HPDE6-E6E7 (cell line): ENCODE results near the gene PLCL2.

Source experiments
- DNase-seq: peaks from one replicate; pipeline ENCODE4 v3.0.0; 2011; ENCODE audit warnings: missing footprints; ENCODE audit errors: extremely low spot score

Gene PLCL2

GRCh38 chr3:17011728-17012338, 127.1 kb downstream of the PLCL2 start:
- no peak for DNase-seq

DNA sequence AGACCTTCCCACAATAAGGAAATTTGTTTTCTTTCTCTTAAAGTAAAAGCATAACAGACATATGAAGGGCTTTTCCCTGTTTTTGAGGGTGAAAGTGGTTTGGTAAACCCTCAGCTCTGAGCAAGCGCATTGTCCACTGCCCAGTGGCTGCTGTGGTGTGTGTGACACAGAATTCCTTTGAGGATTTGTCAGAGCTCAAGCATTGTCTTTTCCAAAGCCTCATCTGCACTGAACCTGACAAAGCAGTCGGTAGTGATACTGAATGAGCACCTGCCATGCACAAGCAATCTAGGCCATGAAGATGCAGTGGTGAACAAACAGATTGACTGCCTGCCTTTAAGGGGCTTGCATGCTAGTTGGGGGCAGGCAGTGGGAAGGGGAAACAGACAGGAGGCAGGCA, 128.3 kb downstream of the PLCL2 start:
- DNase-seq: no peak

DNA sequence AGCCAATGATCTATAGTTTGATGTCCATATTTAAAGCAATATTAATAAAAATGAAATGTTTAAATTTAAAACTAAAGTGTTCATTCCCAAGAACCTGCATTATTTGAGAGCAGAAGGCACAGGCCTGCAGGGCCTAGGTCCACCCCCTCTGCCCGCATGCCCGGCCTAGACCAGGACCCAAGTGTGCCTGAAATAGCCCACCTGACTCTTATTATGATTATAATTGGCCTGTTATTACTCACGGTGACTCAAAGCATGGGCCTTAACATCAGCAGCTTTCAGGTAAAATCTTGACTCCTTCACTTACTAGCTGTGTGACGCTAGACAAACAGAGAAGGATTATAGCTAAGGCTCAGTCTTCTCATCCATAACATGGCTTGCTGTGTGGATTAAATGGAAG, 128.8 kb downstream of the PLCL2 start:
- DNase-seq: no peak

DNA sequence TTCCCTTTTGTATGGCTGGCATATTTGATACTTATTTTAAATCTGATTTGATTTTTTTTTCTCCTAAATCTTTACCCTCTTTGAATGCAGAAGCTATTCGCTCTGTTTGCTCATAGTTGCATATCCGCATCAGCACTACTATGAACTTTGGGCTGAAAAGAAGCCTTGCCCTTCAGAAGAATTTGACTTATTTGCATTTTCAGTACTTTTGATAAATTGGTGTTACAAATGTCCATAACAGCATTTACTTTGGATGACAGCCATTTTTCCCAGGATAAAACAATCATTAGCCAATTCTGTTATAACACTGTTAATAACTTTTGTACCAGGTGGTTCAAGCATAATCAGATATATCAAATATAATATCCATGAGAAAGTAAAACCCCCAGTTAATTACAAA, 129.5 kb downstream of the PLCL2 start:
- DNase-seq: no peak

GRCh38 chr3:17014709-17015108, 130.0 kb downstream of the PLCL2 start:
- DNase-seq: no peak

DNA sequence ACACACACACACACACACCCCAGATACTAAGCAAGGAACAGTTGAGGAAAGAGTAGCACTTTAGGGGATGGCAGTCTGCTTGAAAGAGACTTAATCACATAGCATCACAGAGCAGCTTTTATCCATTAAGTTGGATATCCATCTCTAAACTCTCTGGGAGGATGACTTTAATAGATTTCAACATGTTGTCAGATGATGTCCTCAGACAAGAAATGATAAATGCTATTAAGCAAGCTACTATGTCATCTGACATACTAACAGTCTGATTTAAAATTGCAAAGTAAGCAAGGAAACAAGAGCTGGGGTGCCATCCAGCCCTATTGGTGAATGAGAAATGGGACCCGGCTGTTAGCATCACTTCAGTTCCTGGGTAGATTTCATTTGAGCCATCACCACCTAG, 136.9 kb downstream of the PLCL2 start:
- DNase-seq: no peak

DNA sequence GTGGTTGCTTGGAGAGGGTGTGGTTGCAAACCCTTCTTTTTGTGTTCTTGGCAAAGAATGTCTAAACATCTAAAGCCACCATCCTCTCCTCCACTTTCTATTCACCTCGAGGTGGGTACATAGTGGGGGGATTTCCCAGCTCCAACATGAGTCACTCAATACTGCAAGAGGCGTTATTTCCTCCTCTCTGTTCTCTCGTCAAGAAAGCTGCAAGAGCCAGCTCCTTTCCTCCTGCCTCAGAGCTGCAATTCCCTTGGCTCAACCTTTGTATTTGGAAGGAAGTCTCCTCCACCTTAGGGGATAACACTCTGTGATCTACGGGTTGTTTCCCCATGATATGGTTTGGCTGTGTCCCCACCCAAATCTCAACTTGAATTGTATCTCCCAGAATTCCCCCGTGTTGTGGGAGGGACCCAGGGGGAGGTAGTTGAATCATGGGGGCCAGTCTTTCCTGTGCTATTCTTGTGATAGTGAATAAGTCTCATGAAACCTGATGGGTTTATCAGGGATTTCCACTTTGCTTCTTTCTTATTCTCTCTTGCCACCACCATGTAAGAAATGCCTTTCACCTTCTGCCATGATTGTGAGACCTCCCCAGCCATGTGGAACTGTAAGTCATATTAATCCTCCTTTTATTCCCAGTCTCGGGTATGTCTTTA, 138.4 kb downstream of the PLCL2 start:
- DNase-seq: no peak

DNA sequence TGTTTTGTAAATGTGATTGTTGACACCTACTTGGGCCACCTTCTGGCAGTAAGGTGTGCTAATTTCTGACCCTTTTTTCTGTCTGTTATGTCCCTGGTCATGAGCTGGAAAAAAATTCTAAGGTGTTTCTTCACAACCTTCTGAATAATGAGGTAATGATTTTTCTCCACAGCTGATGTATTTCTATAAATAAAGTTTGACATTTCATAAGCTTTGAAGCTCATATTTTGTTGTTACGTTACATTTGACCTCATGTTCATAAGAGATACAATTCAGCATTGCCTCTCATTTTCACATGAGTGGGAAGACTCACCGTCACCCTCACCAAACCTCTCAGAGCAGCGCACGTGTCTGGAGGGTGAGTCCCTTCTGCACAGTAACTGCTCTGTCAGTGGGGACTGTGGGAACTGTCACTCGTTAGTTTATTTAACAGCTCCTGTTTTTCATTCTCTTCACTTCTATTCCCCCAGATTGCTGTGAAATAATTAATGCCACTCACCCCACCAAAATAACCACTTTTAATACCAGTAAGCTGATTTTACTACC, 140.9 kb downstream of the PLCL2 start:
- no peak for DNase-seq

DNA sequence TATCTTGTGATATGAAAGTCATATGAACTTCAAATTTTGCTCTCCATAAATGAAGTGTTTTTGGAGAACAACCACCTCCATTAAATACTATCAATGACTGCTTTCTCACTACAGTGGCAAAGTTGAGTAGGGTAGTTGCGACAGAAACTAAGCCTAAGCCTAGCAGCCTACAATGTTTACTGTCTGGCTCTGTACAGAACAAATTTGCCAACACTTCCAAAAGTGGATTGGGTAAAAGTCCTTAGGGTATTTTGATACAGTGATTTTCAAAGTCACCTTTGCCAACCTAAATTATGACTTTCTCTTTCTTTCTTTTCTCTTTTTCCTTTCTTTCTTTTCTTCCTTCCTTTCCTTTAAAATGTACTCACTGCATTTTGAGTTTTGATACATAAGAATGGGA, 142.6 kb downstream of the PLCL2 start:
- DNase-seq: no peak

DNA sequence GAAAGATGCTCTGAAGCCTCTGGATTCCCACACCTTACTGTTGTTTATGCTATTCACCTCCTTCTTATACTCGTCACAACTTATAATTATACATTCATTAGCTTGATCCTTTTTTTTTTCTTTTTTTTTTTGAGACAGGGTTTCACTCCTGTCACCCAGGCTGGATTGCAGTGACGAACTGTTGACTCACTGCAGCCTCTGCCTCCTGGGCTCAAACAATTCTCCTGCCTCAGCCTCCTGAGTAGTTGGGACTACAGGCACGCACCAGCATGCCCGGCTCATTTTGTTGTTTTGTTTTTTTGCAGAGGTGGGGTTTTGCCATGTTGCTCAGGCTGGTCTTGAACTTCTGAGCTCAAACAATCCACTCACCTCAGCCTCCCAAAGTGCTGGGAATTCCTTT, 143.6 kb downstream of the PLCL2 start:
- DNase-seq: no peak

DNA sequence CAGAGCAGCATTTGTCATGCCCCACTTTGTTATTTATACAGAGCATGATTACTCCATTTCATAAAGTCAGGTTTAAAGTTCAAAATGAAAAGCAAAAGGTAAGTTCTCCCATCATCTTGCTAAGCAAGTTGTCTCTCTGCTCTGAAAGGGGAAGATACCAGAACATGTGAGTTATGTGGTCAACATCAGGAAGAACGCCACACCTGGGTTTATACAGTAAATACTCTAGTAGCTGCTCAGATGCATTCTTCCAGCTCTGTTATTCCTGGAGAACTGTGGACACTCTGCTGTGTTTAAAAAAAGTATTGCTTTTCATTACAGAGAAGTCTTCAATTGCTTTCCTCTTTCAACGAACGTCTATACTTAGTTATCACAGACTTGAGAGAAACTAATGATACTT, 145.7 kb downstream of the PLCL2 start:
- DNase-seq: no peak

GRCh38 chr3:17030956-17031652, 146.3 kb downstream of the PLCL2 start:
- no peak for DNase-seq

DNA sequence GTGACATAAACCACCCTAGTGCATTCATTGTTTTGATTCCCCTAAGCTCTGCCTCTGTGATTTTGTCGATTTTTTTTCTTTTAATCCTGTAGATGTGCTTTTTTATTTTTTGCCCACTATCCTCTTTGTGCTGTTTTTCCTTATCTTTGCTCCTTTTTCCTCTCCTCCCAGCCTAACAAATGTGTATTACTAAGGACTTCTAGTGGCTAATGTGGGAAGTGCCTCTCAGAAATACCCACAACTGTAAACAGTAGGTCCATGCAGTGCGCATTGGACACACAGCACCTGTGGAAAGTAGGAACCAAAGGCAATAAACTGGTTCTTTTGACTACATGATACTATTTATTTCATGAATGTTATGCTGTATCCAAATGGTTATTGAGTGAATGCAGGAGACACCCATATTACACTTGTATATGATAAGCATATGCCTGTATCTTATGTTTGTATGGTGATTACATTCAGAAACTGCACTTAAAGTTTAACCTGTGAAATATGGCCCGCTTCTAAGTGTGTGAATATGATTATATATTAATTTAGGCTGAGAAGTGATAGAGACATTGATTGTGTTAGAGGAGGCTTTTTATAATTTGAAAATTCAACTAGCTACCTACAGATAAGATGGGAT, 147.8 kb downstream of the PLCL2 start:
- peak; percentile 1 for DNase-seq

DNA sequence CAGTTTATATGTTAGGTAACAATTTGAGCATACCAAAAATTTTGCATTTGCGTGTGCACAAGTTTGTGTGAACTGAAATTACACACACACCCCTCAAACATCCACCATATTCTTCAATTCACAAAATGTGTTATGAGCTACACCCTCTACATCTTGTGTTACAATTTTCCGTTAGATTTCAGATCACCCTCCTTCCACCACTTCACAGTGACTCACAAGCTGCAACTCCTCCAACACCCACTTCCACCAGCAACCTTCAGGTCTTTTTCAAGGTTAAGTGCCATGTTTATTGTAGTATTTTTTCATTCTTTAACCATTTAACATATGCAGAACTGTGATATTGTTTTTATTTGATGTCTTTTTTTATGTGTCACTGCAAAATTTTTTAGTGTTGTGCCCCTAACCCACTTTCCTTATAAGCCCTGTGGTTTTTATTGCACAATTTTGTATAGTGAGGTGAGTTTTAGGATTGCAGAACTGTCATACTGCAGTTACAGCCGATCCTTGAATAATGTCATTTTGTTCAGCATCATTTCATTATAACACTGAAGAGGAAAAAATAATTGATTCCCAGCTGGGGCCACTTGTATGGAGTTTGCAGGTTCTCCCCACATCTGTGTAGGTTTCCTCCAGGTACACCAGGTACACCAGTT, 148.9 kb downstream of the PLCL2 start:
- no peak for DNase-seq

- DNase-seq: no peak
Observed at GRCh38 chr3:17035033-17035432, 150.3 kb downstream of the PLCL2 start.

- DNase-seq: no peak
Observed at GRCh38 chr3:17035966-17036365, 151.2 kb downstream of the PLCL2 start.

GRCh38 chr3:17038141-17038540, 153.4 kb downstream of the PLCL2 start:
- no peak for DNase-seq

- no peak for DNase-seq
Observed at GRCh38 chr3:17038900-17039553, 154.3 kb downstream of the PLCL2 start.

GRCh38 chr3:17039594-17039993, 154.8 kb downstream of the PLCL2 start:
- DNase-seq: peak; percentile 37

- no peak for DNase-seq
Observed at GRCh38 chr3:17040322-17040989, 155.7 kb downstream of the PLCL2 start.

- no peak for DNase-seq
Observed at GRCh38 chr3:17040990-17041377, 156.2 kb downstream of the PLCL2 start.
